ENCODE data around the gene KLHL29. TPM values are rescaled to one million over a fixed set of nuclear protein-coding genes. Genes with fewer than 3 reads are reported as not detected.

Gene KLHL29
- total and polyA plus RNA-seq, 2 of the 13 experiments (the other 11 are each of a cell fraction or from before 2014, with no cell fraction given), result 0.01 TPM; not detected in 1

DNA sequence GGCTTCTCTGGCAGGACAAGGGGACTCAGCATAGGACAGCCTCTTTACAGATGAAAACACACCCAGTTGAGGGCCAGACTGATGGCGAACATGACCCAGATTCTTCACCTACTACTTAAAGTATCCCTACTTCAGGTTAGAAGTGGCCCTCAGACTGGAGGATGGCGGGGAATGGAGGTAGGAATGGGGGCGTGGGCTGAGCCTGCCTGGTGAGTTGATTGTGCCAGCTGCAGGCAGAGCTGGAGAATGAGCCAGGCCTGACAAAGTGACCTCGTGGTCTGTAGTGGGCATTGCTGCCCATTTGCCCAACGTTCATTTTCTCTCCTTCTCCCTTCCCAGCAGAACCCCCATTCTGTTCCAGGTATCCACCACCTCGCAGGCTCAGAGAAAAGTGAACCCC lies 186.1 kb downstream of the KLHL29 start (continued):
- TF ChIP-seq ZNF280D (CRISPR knock-in tag; IDR thresholded peaks at IDR 0.05), result no peak
- no peak for TF ChIP-seq DMTF1 (CRISPR knock-in tag; IDR thresholded peaks at IDR 0.05)
- TF ChIP-seq PCBP2 (optimal IDR thresholded peaks at IDR 0.05; ENCODE audit: low read depth, low read length, poor library complexity, severe bottlenecking), result no peak
- TF ChIP-seq CTCF (CRISPR knock-in tag; IDR thresholded peaks at IDR 0.05), result no peak
- TF ChIP-seq, protein P1, sequence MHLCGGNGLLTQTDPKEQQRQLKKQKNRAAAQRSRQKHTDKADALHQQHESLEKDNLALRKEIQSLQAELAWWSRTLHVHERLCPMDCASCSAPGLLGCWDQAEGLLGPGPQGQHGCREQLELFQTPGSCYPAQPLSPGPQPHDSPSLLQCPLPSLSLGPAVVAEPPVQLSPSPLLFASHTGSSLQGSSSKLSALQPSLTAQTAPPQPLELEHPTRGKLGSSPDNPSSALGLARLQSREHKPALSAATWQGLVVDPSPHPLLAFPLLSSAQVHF (CRISPR knock-in tag; IDR thresholded peaks at IDR 0.05), result no peak
- TF ChIP-seq ZFAT (CRISPR knock-in tag; conservative IDR thresholded peaks at IDR 0.05), result no peak
- no peak for TF ChIP-seq ZNF235 (CRISPR knock-in tag; IDR thresholded peaks at IDR 0.05; ENCODE audit: borderline replicate concordance)

Measured in HepG2 (cell line).